GM12801 (cell line): ENCODE results near the gene CERS1.

ENCODE experiments used
- TF ChIP-seq, protein P1 (sequence below): IDR thresholded peaks from one replicate; pipeline ENCODE4 v1.5.1; 2011; ENCODE audit warnings: control low read depth; ENCODE audit not compliant: insufficient read length; ENCODE audit errors: extremely low read depth

The CERS1 gene

DNA sequence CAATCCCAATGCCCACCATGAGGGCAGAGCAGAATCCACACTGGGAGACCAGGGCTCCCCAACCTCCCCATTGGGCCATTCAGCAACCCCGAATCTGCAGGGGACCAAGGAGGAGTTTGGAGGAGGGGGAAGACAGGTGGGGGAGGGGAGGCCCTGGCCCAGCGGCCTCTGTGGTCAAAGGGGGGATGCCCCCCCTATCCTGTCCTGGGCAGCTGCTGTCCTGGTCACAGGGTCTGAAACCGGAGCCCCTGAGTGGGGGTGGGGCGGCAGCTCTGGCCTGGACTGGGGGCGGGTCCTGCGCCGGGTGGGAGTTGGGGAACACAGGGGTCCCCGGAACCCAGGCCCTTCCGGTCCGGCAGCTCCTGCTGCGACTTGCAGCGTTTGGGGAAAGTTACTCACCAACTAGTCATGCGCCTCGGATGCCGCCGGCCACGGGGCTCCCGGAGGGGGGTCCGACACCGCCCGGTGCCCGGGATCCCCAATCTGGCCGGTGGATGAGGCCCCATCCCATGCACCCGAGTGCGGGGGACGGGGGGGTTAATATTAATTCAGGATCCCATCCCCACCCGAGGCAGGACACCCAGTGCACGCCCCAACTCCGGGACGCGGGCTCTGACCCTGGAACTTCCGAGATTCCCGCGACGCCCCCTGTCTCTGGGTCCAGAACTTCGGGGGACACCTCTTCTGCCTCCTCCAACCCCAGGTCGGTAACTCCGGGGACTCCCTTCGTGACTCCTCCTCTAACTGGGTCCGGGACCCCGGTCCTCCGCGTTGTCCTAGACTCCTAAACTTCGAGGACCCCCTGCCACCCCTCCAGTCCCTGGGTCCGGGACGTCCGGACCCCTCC lies 44.2 kb upstream of the CERS1 start:
- TF ChIP-seq, protein P1, sequence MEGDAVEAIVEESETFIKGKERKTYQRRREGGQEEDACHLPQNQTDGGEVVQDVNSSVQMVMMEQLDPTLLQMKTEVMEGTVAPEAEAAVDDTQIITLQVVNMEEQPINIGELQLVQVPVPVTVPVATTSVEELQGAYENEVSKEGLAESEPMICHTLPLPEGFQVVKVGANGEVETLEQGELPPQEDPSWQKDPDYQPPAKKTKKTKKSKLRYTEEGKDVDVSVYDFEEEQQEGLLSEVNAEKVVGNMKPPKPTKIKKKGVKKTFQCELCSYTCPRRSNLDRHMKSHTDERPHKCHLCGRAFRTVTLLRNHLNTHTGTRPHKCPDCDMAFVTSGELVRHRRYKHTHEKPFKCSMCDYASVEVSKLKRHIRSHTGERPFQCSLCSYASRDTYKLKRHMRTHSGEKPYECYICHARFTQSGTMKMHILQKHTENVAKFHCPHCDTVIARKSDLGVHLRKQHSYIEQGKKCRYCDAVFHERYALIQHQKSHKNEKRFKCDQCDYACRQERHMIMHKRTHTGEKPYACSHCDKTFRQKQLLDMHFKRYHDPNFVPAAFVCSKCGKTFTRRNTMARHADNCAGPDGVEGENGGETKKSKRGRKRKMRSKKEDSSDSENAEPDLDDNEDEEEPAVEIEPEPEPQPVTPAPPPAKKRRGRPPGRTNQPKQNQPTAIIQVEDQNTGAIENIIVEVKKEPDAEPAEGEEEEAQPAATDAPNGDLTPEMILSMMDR = no peak

DNA sequence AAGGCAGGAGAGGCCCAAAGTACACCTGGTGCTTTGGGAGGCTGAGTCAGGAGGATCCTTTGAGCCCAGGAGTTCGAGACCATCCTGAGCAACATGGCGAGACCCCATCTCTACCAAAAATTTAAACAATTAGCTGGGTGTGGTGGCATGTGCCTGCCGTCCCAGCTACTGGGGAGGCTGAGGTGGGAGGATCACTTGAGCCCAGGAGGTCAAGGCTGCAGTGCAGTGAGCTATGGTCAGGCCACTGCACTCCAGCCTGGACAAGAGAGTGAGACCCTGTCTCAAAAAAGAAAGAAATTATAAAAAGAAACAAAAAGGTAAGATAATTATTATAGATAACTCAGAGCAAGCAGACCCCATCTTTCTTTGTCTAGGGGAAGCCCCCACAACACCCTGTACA lies 43.2 kb upstream of the CERS1 start:
- TF ChIP-seq, protein P1 = no peak

GRCh38 chr19:18933297-18933696 lies 37.3 kb upstream of the CERS1 start:
- TF ChIP-seq, protein P1 = no peak

GRCh38 chr19:18932216-18932841 lies 36.4 kb upstream of the CERS1 start:
- TF ChIP-seq, protein P1 = no peak

DNA sequence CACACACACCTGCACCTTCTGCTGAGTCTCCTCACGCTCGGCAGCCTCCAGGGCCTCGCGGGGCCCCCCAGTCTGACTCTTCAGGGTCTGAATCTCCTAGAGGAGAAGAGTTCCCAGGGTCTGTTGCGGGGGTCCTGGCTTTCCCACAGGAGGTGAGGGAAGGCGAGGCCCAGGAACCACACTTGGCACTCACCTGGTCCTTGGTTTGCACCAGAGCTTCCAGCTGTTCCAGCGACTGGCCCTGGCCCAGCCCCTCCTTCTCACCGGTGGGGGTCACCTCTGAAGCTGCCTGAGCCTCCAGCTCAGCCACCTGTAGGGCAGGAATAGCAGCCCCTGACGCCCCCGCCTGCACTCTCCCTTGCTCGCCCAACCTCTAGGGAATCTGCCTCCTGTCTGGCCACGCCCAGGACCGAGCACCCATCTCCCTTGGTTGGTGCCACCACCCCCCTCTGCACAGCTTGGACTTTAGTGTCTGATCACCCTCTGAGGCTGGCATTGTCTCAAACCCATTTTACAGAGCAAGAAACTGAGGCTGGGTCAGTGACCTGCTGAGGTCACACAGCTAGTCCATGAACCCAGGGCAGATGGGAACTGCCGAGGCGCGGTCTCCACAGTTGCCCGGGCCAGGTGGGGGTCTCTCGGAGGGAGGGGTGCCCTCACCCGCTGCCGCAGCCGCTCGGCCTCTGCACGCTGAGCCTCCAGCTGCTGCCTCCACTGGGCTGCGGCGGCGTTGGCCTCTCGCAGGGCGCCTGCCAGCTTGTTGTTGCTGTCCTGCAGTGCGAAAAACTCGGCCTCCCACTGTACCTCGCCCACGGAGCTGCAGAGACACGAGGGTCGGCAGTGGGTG lies 35.6 kb upstream of the CERS1 start:
- TF ChIP-seq, protein P1 = no peak

DNA sequence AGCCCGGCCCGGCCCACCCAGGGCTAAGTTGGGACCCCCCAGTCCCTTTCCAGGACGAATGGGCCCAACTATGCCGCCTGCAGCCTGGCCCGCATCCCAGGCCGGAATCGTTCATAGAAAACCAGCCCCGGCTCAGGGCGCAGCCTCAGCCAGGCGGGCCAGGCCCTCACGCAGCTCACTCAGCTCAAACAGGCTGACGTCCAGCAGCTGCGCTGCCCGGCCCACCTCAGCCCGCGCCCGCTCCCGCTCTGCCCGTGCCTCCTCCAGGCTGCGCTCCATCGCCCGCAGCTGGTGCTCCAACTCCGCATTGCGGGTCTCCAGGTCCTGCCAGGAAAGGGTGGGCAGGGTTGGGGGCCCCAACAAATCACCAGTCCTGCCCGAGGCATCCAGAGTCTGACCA lies 33.4 kb upstream of the CERS1 start:
- TF ChIP-seq, protein P1 = no peak

- TF ChIP-seq, protein P1 = no peak
Observed at GRCh38 chr19:18928018-18928805, 32.3 kb upstream of the CERS1 start.
